HG03575 (cell line): Measurements from ENCODE around the gene MED13L.

Experiments
- ATAC-seq: cut with Tn5 transposase; IDR thresholded peaks from one replicate; pipeline ENCODE4 v1.9.1; 2021; ENCODE audit not compliant: unreplicated experiment, insufficient number of reproducible peaks, low FRiP score; ENCODE audit errors: extremely low read depth

The MED13L gene

GRCh38 chr12:116200812-116201211 is 76.7 kb downstream of the MED13L start:
- no peak for ATAC-seq

GRCh38 chr12:116199160-116199706 is 78.3 kb downstream of the MED13L start:
- ATAC-seq: no peak

- ATAC-seq: no peak
Observed at GRCh38 chr12:116196752-116197718, 80.5 kb downstream of the MED13L start.

GRCh38 chr12:116196226-116196625 is 81.3 kb downstream of the MED13L start:
- ATAC-seq: no peak

GRCh38 chr12:116194935-116195431 is 82.5 kb downstream of the MED13L start:
- ATAC-seq: peak; percentile 55

GRCh38 chr12:116189692-116190091 is 87.8 kb downstream of the MED13L start:
- no peak for ATAC-seq

- no peak for ATAC-seq
Observed at GRCh38 chr12:116188581-116188980, 88.9 kb downstream of the MED13L start.

- no peak for ATAC-seq
Observed at GRCh38 chr12:116187151-116187511, 90.4 kb downstream of the MED13L start.

- ATAC-seq: no peak
Observed at GRCh38 chr12:116186482-116187150, 90.9 kb downstream of the MED13L start.

GRCh38 chr12:116184763-116185162 is 92.7 kb downstream of the MED13L start:
- no peak for ATAC-seq

- no peak for ATAC-seq
Observed at GRCh38 chr12:116183741-116184141, 93.8 kb downstream of the MED13L start.

- ATAC-seq: no peak
Observed at GRCh38 chr12:116182359-116183063, 95.0 kb downstream of the MED13L start.

GRCh38 chr12:116180448-116180847 is 97.0 kb downstream of the MED13L start:
- ATAC-seq: no peak

- no peak for ATAC-seq
Observed at GRCh38 chr12:116179384-116179783, 98.1 kb downstream of the MED13L start.

- no peak for ATAC-seq
Observed at GRCh38 chr12:116177017-116177416, 100.5 kb downstream of the MED13L start.

- no peak for ATAC-seq
Observed at GRCh38 chr12:116174904-116175303, 102.6 kb downstream of the MED13L start.

- no peak for ATAC-seq
Observed at GRCh38 chr12:116174006-116174405, 103.5 kb downstream of the MED13L start.

- ATAC-seq: no peak
Observed at GRCh38 chr12:116172224-116172849, 105.2 kb downstream of the MED13L start.

GRCh38 chr12:116171549-116171948 is 105.9 kb downstream of the MED13L start:
- ATAC-seq: no peak
